ENCODE results near the gene SSNA1. TPM values are rescaled to one million over a fixed set of nuclear protein-coding genes. Genes with fewer than 3 reads are reported as not detected.
A peak's percentile ranks its signal among the peaks of the same experiment; 100 is the strongest.

SSNA1 gene
- total and polyA plus RNA-seq, 9 of the 15 experiments (the other 6 are each of a cell fraction or from before 2014, with no cell fraction given), result 1.9 to 130 (median 57.1) TPM

DNA sequence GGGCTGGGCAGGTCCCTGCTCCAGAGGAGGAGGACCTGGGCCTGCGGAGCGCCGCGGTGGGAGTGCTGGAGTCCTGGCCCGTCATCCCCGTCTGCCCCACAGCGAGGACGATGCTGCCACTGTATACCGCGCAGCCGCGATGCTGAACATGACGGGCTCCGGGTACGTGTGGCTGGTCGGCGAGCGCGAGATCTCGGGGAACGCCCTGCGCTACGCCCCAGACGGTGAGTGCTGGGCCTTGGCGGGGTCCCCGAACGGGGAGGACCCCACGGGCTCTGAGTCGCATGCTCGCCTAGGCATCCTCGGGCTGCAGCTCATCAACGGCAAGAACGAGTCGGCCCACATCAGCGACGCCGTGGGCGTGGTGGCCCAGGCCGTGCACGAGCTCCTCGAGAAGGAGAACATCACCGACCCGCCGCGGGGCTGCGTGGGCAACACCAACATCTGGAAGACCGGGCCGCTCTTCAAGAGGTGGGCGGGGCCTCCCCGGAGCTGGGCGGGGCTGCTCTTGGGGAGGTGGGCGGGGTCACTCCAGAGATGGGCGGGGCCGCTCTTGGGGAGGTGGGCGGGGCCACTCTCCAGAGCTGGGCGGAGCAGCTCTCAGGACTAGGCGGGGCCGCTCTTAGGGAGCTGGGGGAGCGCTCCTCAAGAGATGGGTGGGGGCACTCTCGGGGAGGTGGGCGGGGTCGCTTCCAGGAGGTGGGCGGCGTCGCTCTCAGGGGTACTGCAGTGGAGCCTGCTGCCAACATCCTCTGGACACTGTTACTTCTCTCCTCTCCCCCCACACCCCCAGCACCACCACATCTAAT lies 31.7 kb upstream of the SSNA1 start (continued):
- TF ChIP-seq, protein P1, sequence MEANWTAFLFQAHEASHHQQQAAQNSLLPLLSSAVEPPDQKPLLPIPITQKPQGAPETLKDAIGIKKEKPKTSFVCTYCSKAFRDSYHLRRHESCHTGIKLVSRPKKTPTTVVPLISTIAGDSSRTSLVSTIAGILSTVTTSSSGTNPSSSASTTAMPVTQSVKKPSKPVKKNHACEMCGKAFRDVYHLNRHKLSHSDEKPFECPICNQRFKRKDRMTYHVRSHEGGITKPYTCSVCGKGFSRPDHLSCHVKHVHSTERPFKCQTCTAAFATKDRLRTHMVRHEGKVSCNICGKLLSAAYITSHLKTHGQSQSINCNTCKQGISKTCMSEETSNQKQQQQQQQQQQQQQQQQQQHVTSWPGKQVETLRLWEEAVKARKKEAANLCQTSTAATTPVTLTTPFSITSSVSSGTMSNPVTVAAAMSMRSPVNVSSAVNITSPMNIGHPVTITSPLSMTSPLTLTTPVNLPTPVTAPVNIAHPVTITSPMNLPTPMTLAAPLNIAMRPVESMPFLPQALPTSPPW (CRISPR knock-in tag; IDR thresholded peaks at IDR 0.05), result peak; percentile 48; the same call in 1 of the 2 replicates
- TF ChIP-seq ZBTB7A (IDR thresholded peaks at IDR 0.05; ENCODE audit: borderline replicate concordance, control insufficient read depth, low read depth, low read length), result peak; percentile 35; the same call in 1 of the 2 replicates
- no peak for TF ChIP-seq ZNF445 (CRISPR knock-in tag; IDR thresholded peaks at IDR 0.05; ENCODE audit: low read depth)
- no peak for TF ChIP-seq MECOM (CRISPR knock-in tag; IDR thresholded peaks at IDR 0.05)
- TF ChIP-seq, protein P2, sequence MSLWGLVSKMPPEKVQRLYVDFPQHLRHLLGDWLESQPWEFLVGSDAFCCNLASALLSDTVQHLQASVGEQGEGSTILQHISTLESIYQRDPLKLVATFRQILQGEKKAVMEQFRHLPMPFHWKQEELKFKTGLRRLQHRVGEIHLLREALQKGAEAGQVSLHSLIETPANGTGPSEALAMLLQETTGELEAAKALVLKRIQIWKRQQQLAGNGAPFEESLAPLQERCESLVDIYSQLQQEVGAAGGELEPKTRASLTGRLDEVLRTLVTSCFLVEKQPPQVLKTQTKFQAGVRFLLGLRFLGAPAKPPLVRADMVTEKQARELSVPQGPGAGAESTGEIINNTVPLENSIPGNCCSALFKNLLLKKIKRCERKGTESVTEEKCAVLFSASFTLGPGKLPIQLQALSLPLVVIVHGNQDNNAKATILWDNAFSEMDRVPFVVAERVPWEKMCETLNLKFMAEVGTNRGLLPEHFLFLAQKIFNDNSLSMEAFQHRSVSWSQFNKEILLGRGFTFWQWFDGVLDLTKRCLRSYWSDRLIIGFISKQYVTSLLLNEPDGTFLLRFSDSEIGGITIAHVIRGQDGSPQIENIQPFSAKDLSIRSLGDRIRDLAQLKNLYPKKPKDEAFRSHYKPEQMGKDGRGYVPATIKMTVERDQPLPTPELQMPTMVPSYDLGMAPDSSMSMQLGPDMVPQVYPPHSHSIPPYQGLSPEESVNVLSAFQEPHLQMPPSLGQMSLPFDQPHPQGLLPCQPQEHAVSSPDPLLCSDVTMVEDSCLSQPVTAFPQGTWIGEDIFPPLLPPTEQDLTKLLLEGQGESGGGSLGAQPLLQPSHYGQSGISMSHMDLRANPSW (CRISPR knock-in tag; IDR thresholded peaks at IDR 0.05), result no peak
- TF ChIP-seq, protein P3, sequence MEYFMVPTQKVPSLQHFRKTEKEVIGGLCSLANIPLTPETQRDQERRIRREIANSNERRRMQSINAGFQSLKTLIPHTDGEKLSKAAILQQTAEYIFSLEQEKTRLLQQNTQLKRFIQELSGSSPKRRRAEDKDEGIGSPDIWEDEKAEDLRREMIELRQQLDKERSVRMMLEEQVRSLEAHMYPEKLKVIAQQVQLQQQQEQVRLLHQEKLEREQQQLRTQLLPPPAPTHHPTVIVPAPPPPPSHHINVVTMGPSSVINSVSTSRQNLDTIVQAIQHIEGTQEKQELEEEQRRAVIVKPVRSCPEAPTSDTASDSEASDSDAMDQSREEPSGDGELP (CRISPR knock-in tag; IDR thresholded peaks at IDR 0.05; ENCODE audit: borderline replicate concordance), result peak; percentile 51
- TF ChIP-seq, protein P4, sequence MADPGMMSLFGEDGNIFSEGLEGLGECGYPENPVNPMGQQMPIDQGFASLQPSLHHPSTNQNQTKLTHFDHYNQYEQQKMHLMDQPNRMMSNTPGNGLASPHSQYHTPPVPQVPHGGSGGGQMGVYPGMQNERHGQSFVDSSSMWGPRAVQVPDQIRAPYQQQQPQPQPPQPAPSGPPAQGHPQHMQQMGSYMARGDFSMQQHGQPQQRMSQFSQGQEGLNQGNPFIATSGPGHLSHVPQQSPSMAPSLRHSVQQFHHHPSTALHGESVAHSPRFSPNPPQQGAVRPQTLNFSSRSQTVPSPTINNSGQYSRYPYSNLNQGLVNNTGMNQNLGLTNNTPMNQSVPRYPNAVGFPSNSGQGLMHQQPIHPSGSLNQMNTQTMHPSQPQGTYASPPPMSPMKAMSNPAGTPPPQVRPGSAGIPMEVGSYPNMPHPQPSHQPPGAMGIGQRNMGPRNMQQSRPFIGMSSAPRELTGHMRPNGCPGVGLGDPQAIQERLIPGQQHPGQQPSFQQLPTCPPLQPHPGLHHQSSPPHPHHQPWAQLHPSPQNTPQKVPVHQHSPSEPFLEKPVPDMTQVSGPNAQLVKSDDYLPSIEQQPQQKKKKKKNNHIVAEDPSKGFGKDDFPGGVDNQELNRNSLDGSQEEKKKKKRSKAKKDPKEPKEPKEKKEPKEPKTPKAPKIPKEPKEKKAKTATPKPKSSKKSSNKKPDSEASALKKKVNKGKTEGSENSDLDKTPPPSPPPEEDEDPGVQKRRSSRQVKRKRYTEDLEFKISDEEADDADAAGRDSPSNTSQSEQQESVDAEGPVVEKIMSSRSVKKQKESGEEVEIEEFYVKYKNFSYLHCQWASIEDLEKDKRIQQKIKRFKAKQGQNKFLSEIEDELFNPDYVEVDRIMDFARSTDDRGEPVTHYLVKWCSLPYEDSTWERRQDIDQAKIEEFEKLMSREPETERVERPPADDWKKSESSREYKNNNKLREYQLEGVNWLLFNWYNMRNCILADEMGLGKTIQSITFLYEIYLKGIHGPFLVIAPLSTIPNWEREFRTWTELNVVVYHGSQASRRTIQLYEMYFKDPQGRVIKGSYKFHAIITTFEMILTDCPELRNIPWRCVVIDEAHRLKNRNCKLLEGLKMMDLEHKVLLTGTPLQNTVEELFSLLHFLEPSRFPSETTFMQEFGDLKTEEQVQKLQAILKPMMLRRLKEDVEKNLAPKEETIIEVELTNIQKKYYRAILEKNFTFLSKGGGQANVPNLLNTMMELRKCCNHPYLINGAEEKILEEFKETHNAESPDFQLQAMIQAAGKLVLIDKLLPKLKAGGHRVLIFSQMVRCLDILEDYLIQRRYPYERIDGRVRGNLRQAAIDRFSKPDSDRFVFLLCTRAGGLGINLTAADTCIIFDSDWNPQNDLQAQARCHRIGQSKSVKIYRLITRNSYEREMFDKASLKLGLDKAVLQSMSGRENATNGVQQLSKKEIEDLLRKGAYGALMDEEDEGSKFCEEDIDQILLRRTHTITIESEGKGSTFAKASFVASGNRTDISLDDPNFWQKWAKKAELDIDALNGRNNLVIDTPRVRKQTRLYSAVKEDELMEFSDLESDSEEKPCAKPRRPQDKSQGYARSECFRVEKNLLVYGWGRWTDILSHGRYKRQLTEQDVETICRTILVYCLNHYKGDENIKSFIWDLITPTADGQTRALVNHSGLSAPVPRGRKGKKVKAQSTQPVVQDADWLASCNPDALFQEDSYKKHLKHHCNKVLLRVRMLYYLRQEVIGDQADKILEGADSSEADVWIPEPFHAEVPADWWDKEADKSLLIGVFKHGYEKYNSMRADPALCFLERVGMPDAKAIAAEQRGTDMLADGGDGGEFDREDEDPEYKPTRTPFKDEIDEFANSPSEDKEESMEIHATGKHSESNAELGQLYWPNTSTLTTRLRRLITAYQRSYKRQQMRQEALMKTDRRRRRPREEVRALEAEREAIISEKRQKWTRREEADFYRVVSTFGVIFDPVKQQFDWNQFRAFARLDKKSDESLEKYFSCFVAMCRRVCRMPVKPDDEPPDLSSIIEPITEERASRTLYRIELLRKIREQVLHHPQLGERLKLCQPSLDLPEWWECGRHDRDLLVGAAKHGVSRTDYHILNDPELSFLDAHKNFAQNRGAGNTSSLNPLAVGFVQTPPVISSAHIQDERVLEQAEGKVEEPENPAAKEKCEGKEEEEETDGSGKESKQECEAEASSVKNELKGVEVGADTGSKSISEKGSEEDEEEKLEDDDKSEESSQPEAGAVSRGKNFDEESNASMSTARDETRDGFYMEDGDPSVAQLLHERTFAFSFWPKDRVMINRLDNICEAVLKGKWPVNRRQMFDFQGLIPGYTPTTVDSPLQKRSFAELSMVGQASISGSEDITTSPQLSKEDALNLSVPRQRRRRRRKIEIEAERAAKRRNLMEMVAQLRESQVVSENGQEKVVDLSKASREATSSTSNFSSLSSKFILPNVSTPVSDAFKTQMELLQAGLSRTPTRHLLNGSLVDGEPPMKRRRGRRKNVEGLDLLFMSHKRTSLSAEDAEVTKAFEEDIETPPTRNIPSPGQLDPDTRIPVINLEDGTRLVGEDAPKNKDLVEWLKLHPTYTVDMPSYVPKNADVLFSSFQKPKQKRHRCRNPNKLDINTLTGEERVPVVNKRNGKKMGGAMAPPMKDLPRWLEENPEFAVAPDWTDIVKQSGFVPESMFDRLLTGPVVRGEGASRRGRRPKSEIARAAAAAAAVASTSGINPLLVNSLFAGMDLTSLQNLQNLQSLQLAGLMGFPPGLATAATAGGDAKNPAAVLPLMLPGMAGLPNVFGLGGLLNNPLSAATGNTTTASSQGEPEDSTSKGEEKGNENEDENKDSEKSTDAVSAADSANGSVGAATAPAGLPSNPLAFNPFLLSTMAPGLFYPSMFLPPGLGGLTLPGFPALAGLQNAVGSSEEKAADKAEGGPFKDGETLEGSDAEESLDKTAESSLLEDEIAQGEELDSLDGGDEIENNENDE (IDR thresholded peaks at IDR 0.05; ENCODE audit: low read depth, low read length), result no peak
- 0 out of 2 replicates have a peak, but pooled peaks have one; percentile 17 for TF ChIP-seq SP1 (CRISPR knock-in tag; IDR thresholded peaks at IDR 0.05)
- TF ChIP-seq PCBP1 (IDR thresholded peaks at IDR 0.05; ENCODE audit: low read depth, low read length, poor library complexity, severe bottlenecking), result peak; percentile 23
